GM21447 (cell line): Measurements from ENCODE around the gene ETV6.
"Not testable (repeated sequence)": the region's sequence is repeated elsewhere in the genome, so short reads cannot be mapped to it uniquely, and the experiment has no call there.

Source experiments
- ATAC-seq: cut with Tn5 transposase; IDR thresholded peaks from one replicate; pipeline ENCODE4 v1.9.1; 2021; ENCODE audit not compliant: unreplicated experiment

Gene ETV6

GRCh38 chr12:11649413-11650285 is at the start of gene ETV6:
Gene ETV6 (plus strand): TSS chr12:11649674. CDS start chr12:11650128, 454 bp downstream.
- peak; percentile 40 for ATAC-seq

GRCh38 chr12:11600199-11600598 is 49.3 kb upstream of the ETV6 start:
- ATAC-seq, result no peak

GRCh38 chr12:11601647-11602046 is 47.8 kb upstream of the ETV6 start:
- ATAC-seq, result no peak

- no peak for ATAC-seq
Observed at GRCh38 chr12:11607313-11608081, 42.0 kb upstream of the ETV6 start.

GRCh38 chr12:11609045-11609444 is 40.4 kb upstream of the ETV6 start:
- no peak for ATAC-seq

- ATAC-seq, result no peak
Observed at GRCh38 chr12:11615481-11615880, 34.0 kb upstream of the ETV6 start.

GRCh38 chr12:11618046-11618445 is 31.4 kb upstream of the ETV6 start:
- ATAC-seq, result no peak

- no peak for ATAC-seq
Observed at GRCh38 chr12:11621797-11622423, 27.6 kb upstream of the ETV6 start.

- no peak for ATAC-seq
Observed at GRCh38 chr12:11622876-11623281, 26.6 kb upstream of the ETV6 start.

GRCh38 chr12:11623382-11623781 is 26.1 kb upstream of the ETV6 start:
- ATAC-seq, result no peak

GRCh38 chr12:11624116-11624515 is 25.4 kb upstream of the ETV6 start:
- no peak for ATAC-seq

- not testable (repeated sequence) for ATAC-seq
Observed at GRCh38 chr12:11627709-11628108, 21.8 kb upstream of the ETV6 start.

- no peak for ATAC-seq
Observed at GRCh38 chr12:11628353-11628752, 21.1 kb upstream of the ETV6 start.

- no peak for ATAC-seq
Observed at GRCh38 chr12:11630046-11630706, 19.3 kb upstream of the ETV6 start.

- no peak for ATAC-seq
Observed at GRCh38 chr12:11631288-11631687, 18.2 kb upstream of the ETV6 start.

GRCh38 chr12:11631881-11632280 is 17.6 kb upstream of the ETV6 start:
- not testable (repeated sequence) for ATAC-seq

GRCh38 chr12:11633968-11634367 is 15.5 kb upstream of the ETV6 start:
- no peak for ATAC-seq

GRCh38 chr12:11635341-11635740 is 14.1 kb upstream of the ETV6 start:
- no peak for ATAC-seq

GRCh38 chr12:11638315-11638916 is 11.1 kb upstream of the ETV6 start:
- ATAC-seq, result no peak

GRCh38 chr12:11639454-11639853 is 10.0 kb upstream of the ETV6 start:
- no peak for ATAC-seq

- ATAC-seq, result no peak
Observed at GRCh38 chr12:11641522-11641921, 8.0 kb upstream of the ETV6 start.
